ENCODE measurements around the gene GABRR1. TPM values are rescaled to one million over a fixed set of nuclear protein-coding genes. Genes with fewer than 3 reads are reported as not detected.

GABRR1 gene
- total RNA-seq, 2 donors from 2014 or later: 0.24 TPM; not detected in 1

DNA sequence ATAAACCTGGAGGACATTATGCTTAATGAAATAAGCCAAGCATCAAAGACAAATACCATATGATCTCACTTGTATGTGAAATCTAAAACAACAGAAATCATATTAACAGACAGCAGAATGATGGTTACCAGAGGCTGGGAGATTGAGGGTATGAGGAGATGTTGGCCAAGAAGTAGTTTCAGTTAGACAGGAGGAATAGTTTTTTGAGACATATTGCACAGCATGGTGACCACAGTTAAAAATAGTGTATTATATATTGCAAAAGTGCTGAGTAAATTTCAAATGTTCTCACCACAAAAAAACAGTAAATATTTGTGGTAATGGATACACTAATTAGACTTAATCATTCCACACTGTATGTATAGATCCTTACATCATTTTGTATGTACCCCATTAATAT, 1.8 kb downstream of the GABRR1 start:
- H3K9me3 ChIP-seq: no peaks in the 10 kb centered on the region
- no peak overlapping the region for H3K4me3 ChIP-seq
- no peaks in the 10 kb centered on the region for H3K36me3 ChIP-seq
- no peak overlapping the region for H3K27ac ChIP-seq
- TF ChIP-seq CTCF (IDR thresholded peaks at IDR 0.05): no peak
- H3K27me3 ChIP-seq: no peaks in the 10 kb centered on the region
- H3K4me1 ChIP-seq: peaks cover 0 to 5% of the 10 kb centered on the region in 2 donors
- no peak for DNase-seq (ENCODE audit: low spot score)

DNA sequence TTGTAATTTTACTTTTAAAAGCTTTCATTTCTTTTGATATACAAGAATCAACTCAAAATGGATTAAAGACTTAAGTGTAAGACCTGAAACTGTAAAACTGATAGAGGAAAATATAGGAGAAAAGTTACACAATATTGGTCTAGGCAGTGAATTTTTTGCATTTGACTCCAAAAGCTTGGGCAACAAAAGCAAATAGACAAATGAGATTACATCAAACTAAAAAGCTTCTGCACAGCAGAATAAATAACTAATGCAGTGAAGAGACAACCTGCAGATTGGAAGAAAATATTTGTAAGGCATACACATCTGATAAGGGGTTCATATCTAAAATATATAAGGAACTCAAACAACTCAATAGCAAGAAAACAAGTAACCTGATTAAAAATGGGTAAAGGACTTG, 3.0 kb downstream of the GABRR1 start:
- Histone ChIP-seq H3K36me3 (no peaks in the 10 kb centered on the region), H3K27ac (no peak overlapping the region), H3K9me3 (no peaks in the 10 kb centered on the region), H3K4me1 (peaks cover 0 to 5% of the 10 kb centered on the region in 2 donors), H3K27me3 (no peaks in the 10 kb centered on the region), H3K4me3 (no peak overlapping the region)
- no peak for TF ChIP-seq CTCF (IDR thresholded peaks at IDR 0.05)
- DNase-seq (ENCODE audit: low spot score): no peak

DNA sequence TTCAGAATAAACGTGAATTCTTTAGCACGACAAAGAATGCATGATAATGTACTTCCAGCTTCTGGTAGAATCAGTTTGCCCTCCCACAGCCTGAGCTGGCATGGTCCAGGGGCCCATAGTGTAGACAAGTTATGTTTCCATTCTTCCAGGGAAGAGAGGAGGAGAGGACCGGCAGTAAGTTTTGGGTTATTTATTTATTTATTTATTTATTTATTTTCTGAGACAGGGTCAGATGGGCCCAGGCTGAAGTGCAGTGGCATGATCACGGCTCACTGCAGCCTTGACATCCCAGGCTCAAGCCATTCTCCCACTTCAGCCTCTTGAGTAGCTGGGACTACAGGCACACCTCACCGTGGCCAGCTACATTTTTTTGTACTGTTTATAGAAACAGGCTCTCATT, 4.7 kb downstream of the GABRR1 start:
- Histone ChIP-seq H3K4me1 (peaks cover 0 to 4% of the 10 kb centered on the region in 2 donors), H3K4me3 (no peak overlapping the region), H3K27ac (no peak overlapping the region), H3K9me3 (no peaks in the 10 kb centered on the region), H3K27me3 (no peaks in the 10 kb centered on the region), H3K36me3 (no peaks in the 10 kb centered on the region)
- no peak for DNase-seq (ENCODE audit: low spot score)
- TF ChIP-seq CTCF (IDR thresholded peaks at IDR 0.05): no peak

DNA sequence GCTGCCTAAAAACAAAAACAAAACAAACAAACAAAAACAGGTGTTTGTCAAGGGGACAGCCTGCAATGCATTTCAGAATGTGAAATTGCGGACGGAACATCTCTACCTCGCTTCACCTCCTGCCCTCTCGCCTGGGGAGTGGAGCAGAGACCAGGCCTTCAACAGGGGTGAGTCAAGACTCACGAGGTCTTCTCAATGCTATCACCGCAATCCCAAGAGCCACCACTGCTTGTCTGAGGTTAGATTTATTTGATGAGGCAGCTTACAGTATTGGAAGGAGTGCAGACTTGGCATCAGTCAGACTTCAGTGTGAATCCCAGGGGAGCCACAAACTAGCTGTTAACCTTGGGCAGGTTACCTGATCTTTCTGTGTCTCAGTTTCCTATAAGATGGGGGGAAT, 7.7 kb downstream of the GABRR1 start:
- Histone ChIP-seq H3K36me3 (no peaks in the 10 kb centered on the region), H3K9me3 (no peaks in the 10 kb centered on the region), H3K27ac (no peak overlapping the region), H3K4me1 (no peaks in the 10 kb centered on the region), H3K27me3 (no peaks in the 10 kb centered on the region), H3K4me3 (no peak overlapping the region)
- no peak for DNase-seq (ENCODE audit: low spot score)
- no peak for TF ChIP-seq CTCF (IDR thresholded peaks at IDR 0.05)

DNA sequence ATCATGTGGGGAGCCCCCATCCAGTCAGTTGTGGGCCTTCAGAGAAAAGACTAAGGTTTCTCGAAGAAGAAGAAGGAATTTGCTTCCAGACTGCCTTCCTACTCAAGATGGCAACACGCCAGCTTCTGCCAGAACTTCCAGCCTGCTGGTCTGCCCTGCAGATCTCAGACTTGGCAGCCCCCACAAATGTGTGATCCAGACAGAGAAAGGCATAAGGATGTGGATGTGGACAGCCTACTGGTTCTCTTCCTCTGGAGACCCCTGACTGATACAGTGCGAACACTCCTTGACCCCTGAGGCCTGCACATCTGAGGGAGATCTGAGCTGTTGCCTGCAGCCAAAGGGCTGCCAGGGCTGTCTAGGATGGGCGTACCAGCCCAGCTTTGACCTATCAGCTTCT, 8.6 kb downstream of the GABRR1 start:
- TF ChIP-seq CTCF (IDR thresholded peaks at IDR 0.05): no peak
- DNase-seq (ENCODE audit: low spot score): no peak
- no peaks in the 10 kb centered on the region for H3K27me3 ChIP-seq
- no peaks in the 10 kb centered on the region for H3K4me1 ChIP-seq
- H3K36me3 ChIP-seq: no peaks in the 10 kb centered on the region
- H3K9me3 ChIP-seq: no peaks in the 10 kb centered on the region
- H3K27ac ChIP-seq: no peak overlapping the region
- H3K4me3 ChIP-seq: no peak overlapping the region

GRCh38 chr6:89205819-89206218, 11.3 kb downstream of the GABRR1 start:
- H3K27ac ChIP-seq: no peak overlapping the region
- DNase-seq (ENCODE audit: low spot score): peak; percentile 36
- no peaks in the 10 kb centered on the region for H3K4me1 ChIP-seq

More at GRCh38 chr6:89205819-89206218, 11.3 kb downstream of the GABRR1 start:
- H3K4me3 ChIP-seq: no peak overlapping the region
- no peaks in the 10 kb centered on the region for H3K27me3 ChIP-seq
- no peaks in the 10 kb centered on the region for H3K9me3 ChIP-seq
- TF ChIP-seq CTCF (IDR thresholded peaks at IDR 0.05): no peak
- H3K36me3 ChIP-seq: no peaks in the 10 kb centered on the region
